GM21447 (cell line): ENCODE measurements around the gene FUNDC1.

Experiments
- ATAC-seq: cut with Tn5 transposase; IDR thresholded peaks from one replicate; pipeline ENCODE4 v1.9.1; 2021; ENCODE audit not compliant: unreplicated experiment

Gene FUNDC1

DNA sequence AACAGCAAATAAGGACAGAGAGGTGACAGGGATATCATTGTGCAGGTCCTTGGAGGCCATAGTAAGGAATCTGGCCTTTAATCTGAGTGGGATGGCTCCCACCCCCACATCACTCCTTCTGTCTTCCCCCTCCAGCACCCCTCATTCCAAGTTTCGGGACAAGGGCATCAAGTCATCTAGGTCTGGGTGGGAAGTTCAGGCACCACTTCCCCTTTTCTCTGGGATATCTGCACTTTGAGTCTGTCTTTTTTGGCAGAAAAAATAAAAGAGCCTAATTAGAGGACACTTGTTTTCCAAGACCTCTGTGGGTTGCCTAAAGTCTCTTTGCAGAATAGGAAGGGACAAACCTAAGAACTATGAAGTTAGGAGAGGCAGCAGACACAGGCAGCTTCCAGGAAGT is 60.1 kb downstream of the FUNDC1 start:
- no peak for ATAC-seq

GRCh38 chrX:44480591-44480990 is 62.1 kb downstream of the FUNDC1 start:
- ATAC-seq = no peak

DNA sequence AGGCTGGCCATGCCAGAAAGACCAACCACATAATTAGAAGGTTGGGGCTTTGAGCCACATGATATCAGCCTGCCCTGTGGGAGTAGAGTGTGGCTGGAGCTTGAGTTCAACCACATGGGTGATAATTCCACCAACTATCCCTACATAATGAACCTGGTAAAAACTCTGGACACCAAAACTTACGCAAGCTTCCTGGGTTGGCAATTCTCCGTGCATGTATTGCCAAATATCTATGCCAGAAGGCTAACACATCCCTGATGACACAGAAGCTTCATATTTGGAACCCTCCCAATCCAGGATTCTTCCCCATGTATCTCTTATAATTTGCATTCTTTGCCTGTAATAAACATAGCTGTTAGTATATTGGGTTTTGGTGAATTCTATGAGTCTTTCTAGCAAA is 68.2 kb downstream of the FUNDC1 start:
- no peak for ATAC-seq
